Fibroblast of skin of scalp (primary cell): ENCODE measurements around the gene CYP1A2.
"Not testable (repeated sequence)": the region's sequence is repeated elsewhere in the genome, so short reads cannot be mapped to it uniquely, and the experiment has no call there.

Source experiments
- DNase-seq: peaks from one replicate; pipeline ENCODE4 v3.0.0-alpha.2; 2013

Gene CYP1A2

DNA sequence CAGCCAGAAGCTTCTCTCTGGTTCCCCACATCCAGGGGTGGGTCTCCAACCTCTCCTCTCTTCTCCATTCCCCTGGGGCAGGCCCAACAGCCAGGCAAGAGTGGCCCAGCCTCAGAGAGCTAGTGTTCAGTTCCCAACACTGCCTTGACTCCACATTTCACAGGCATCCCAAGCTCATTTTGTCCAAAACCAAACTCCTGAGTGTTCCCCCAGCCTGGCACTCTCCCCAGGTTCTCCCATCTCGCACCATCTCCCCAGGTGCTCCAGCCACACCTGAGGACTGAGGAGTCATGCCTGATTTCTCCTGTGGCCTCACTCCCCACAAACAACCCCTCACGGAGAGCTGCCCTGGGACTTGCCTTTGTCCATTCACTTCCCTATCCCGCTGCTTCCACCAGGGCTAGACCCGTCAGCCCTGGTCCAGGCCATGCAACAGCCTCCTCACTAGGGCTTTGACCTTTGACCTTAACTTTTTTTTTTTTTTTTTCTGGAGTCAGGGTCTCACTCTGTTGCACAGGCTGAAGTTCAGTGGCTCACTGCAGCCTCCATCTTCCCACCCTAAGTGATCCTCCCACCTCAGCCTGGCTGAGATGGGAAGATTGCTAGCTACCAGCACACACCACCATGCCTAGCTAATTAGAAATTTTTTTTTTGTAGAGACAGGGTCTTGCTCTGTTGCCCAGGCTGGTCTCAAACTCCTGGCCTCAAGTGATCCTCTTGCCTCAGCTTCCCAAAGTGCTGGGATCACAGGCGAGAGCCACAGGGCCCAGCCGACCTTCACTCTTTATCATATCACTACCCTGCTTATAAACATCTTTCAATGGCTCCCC lies 29.3 kb downstream of the CYP1A2 start:
- DNase-seq = no peak

DNA sequence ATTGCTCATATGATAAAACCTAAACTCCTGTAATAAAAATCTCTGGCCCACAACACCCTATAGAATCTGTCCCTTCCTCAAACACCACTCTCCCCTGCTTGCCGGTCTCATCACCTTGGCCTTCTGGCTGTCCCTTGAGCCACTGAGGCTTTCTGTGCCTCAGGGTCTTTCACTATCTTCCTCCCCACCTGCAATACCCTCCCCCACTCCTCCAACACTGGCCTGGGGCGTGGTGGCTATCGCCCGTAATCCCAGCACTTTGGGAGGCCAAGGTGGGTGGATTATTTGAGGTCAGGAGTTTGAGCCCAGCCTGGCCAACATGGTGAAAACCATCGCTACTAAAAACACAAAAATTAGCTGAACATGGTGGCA lies 29.9 kb downstream of the CYP1A2 start:
- DNase-seq = no peak

DNA sequence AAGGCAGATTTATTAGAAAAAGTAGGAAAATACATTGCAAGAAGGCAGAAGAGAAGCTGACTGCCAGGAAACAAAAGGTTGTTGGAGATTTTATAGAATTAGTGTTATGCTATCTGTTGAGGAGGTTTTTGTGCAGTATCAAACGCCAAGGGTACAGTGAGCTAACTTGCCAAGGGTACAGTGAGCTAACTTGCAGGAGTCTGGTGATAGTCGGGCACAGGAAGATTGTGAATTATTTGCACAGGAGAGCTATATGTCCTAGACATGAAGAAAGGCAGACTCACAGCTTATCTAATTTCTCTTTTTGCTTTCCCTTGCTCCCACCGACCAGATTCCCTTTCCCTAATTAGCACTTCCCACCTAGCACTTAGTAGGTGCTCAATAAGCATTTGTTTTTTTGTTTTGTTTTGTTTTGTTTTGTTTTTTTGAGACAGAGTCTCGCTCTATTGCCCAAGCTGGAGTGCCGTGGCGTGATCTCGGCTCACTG lies 30.6 kb downstream of the CYP1A2 start:
- no peak for DNase-seq

DNA sequence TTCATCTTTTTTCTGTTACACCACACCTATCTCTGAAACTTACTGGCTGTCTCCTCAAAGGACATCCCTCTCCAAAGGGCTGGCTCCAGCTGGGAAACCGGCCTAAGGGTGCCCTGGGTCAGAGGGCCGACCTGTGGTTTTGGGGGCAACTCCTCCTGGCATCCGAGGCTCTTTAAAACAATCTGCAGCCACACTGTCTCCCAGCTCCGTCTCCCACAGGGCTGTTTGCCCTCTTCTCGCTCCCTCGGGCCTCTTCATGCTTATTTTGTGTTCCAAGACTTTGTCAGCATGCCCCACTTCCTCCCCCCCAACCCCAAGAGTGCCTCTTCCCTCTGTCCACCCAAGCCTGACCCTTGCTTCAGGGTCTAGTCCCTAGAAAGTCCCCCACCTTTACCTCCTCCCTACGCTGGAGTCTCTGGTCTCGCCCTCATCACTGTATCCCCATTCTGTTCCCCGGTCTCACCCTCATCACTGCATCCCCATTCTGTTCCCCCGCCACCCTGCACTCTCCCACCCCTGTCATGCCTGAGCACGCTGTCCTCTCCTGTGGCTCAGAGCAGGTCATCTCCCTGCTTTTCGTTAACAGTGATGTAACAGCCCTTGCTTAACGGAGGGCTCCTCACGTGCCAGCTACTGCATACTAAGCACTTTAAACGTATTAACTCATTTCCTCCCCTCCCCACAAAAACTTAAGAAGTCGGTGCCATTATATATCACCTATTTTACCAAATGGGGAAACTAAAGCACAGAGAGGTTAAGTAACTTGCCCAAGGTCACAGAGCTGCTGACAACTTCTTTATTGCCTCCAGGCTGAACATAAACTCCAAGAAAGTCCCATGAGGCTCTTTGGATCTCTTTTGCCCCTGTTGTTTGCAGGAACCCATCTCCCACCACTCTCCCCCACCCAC lies 32.1 kb downstream of the CYP1A2 start:
- DNase-seq = peak; percentile 17

DNA sequence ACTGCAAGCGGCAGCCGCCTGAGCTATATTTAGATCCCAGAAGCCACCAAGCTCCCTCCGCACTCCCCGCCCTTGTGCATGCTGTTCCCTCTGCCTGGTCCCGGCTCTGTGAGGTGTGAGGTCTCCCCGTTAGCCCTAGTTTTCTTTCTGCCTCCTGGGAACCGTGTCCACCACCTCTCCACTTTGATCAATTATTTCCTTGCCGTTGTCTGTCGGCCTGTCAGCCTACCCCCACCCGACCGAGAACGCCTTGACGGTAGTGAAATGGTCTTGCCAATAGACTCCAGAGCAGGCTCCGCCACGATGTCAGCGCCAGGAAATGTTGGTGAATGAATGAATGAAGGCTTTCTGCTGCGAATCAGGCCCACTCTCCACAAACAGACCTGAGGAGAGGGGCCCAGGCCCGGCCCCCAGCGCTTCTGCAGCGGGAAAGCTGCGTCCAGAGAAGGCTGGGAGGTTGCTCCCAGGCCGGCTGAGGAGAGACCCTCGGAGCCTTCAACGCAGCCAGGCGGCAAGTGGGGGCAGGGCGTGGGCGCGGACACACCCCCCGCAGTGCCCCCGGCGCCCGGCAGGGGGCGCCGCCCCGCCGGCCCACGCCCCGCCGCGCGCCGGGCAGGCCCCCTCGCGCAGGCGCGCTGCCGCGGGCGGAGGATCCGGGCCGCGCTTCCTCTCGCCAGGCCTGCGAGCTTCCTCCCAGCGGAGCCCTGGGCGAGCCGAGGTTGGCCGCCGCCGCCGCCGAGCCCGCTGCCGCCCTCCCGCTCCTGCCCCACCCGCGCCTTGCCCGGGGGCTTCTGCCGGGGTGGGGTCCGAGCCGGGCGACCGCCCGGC lies 33.0 kb downstream of the CYP1A2 start, which contains the start of gene CSK:
TSS of gene CSK (plus strand) at position 650 of the 828 bp plus-strand sequence. CDS start 16,218 bp downstream, outside the sequence.
- peak; percentile 78 for DNase-seq

DNA sequence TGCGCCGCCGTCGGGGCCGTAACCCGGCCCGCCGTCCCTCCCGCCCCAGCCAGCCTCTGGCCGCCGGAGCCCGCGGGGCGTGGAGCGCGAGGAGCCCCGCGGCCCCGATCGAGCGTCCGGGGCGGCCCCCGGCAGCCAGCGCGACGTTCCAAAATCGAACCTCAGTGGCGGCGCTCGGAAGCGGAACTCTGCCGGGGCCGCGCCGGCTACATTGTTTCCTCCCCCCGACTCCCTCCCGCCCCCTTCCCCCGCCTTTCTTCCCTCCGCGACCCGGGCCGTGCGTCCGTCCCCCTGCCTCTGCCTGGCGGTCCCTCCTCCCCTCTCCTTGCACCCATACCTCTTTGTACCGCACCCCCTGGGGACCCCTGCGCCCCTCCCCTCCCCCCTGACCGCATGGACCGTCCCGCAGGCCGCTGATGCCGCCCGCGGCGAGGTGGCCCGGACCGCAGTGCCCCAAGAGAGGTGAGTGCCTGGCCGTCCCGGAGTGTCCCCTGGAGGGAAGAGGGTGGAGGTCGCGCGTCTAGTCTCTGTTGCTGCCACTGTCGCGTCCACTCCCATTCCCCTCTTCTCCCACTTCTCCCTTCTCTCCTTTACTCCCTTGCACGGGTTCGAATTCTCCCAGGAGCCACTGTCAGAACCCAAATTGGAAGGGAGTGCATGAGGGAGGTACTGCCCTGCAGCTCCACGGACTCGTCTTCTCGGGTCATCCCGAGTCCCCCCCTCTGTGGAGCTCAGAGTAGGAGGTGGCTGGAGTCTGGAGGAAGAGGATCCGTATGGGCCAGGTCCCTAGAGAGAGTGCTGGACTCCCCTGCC lies 33.8 kb downstream of the CYP1A2 start:
- peak; percentile 11 for DNase-seq

DNA sequence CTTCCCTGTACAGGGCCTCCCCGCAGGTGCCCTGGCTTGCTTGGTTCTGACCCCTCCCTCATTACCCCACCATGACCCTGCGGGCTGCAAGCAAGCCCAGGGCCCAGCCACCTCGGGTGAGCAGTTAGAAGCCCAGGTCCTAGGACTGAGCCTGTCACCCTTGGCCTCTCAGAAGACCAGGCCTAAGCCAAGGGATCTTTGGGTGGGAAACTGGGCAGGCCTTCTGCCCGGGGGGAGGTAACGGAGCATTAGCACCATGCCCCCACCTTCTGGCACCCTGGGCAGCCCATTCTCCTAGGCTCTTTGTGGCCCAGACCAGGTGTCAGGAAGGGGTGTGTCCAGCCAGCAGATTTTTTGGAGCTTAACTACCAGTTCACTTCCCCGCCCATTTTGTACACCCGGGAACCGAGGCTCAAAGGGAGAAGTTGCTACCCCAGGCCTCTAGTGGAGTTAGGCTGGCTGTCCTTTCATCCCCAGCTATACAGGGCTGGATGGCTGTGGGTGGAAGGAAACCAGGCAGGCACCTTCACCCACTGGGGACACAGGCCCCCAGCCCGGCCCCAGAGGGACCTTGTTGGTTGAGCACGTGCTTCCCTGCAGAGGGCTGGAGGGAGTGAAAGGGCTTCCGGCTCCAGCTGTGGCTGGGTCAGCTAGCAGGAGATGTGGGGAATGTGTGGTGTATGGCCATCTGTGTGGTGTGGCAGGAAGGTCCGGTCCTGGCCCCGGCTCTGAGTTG lies 34.6 kb downstream of the CYP1A2 start:
- peak; percentile 11 for DNase-seq

DNA sequence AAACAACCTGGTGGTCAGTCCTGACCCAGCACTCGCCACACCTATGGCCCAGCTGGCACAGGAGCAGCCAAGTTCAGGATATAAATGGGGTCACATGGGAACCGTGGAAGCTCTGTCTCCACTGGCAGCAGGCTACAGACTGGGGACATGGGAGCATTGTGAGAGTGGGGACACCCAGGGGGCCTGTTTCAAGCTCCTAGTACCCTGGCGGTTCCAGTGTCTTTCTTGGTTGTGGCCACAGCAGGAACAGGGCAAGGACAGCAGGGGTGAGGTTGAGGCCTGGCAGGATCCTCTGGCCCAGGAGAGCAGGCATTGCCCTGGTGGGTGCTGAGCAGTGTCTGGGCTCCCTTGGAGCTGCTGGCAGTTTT lies 35.1 kb downstream of the CYP1A2 start:
- no peak for DNase-seq

DNA sequence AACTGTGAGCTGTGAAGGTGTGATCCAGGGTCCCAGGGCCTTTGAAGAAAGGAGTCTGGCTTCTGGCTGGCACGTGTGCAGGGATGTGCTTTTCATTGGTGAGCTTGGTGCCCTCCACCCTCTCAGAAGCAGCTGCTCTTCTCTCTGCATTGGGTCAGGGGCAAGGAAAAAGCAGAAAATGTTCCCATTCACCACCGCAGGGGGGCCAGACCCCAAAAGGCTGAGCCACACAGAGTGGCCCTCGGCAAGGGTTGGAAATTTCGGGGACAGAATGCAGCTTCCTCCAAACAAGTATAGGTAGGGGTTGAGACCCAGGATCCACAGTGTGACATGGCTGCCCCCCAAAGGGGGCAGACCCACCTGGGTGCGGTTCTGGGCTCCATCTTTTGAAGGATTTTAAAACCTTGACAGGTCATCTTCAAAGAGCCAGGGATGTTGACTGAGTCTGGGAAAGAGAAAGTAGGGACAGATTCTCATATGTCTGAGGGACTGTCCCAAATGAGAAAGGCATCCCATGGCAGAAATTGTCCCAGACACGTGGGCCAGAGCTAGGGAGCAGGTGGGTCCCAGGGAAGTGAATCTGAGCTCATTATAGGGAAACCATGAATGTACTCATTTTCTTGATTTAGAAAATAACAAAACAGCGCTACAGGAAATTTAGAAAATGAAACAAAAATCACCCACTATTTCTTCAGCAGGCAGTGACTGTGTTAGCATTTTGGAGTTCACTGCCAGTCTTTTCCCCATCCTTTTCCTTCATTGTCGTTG lies 36.0 kb downstream of the CYP1A2 start:
- no peak for DNase-seq

DNA sequence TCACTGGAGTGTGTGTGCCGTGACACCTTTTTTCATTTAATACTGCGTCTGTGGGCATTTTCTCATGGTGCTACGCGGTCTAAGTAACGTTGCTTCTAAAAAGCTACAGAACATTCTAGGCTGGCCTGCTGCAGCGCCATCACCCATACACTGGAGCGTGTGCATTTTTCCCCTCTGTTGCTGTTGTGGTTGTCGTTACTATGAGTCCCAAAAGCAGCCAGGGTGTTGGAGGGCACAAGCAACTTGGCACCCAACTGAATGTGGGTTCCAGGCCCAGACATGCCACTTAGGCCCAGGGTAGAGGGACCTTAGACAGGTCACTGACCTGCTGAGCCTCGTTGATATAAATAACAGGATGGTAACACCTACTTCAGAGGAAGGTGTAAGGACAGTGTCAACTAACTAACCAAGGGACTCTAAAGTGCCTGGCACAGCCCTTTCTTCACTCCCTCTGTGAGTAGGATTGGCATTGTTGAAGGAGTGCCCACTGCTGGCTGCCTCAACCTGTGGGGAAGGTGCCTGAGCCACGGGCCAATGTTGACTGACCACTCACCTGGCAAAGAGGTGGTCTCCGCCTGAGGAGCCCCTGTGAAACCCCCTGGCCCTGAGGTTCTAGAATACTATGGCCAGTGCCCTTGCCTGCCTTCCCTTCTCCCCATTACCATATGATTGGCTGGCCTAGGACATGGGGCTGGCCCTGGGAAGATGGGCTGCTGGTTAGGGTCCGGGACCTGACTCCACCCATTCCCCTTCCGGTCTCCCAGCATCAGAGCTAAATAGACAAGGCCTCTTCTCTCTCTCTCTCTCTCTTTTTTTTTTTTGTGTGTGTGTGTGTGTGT lies 36.8 kb downstream of the CYP1A2 start:
- DNase-seq = no peak

DNA sequence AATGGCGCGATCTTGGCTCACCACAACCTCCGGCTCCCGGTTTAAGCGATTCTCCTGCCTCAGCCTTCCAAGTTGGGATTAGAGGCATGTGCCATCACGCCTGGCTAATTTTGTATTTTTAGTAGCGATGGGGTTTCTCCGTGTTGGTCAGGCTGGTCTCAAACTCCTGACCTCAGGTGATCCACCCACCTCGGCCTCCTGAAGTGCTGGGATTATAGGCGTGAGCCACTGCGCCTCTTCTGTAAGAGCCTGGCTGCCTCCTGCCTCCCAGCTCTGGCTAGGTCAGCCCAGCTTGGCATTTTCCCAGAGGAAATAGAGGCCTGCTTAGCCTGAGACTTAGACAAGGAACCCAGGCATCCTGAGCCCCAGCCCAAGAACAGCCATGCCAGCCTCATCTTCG lies 37.4 kb downstream of the CYP1A2 start:
- DNase-seq = not testable (repeated sequence)

DNA sequence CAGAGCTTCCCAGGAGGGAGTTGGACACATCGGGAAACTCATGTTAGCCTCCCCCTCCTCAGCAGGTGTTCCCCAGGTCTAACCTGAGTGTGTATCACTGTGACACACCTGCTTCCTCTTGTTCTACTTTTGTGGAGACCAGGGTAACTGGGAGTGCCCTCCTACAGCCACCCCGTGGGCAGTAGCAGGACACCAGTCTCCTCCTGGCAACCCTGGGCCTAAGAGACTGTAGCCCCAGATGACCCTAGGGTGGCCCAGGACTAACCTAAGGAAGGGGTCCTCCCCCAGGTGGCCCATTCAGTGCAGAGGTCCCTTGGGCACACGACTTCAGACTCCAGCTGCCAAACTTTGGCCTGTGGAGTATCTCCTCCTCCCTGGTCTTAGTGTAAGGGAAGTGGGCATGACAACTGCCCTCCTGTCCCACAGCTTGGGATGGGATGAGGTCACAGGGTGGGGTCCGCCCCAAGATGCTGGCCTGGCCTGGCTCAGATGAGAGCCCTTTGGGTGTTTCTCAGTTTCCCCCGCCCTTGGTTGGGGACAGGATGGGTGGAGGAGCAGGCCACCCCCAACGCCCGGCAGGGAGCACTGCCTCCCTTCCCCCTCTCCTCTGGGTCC lies 38.0 kb downstream of the CYP1A2 start:
- DNase-seq = no peak

DNA sequence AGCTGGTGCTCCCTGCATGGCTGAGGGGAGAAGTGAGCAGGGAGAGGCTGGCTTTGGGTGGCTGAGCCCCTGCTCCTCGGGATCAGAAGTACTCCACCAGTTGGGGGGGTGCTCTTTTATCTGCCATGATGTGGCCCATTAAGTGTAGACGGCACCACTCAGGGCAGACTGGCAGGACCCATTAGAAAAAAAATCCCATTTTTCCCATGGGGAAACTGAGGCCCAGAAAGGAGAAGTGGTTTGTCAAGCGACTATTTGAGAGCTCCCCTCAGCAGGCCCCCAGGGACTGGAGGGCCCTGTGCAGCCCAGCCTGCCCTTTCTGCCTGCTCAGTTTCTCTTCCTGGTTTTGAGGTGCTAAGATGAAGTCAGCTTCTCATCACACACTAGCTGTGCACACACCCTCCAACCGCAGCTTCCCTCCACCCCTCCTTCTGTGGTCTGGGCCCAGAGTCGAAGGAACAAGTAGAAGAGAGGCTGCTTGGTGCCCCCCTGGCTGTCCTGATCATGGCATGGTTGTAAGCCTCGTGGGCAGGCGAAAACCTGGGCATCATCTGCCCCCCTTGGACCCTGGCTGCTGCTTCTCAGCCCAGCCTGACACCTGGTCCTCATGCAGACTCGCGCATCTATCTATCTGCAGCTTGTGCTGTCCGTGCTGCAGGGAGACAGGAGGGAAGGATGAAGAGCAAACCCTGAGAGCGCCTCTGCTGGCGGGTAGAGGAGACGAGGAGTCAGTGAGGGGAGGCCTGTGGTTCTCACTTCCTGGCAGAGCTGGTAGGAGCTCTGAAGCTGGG lies 38.8 kb downstream of the CYP1A2 start:
- peak; percentile 70 for DNase-seq

DNA sequence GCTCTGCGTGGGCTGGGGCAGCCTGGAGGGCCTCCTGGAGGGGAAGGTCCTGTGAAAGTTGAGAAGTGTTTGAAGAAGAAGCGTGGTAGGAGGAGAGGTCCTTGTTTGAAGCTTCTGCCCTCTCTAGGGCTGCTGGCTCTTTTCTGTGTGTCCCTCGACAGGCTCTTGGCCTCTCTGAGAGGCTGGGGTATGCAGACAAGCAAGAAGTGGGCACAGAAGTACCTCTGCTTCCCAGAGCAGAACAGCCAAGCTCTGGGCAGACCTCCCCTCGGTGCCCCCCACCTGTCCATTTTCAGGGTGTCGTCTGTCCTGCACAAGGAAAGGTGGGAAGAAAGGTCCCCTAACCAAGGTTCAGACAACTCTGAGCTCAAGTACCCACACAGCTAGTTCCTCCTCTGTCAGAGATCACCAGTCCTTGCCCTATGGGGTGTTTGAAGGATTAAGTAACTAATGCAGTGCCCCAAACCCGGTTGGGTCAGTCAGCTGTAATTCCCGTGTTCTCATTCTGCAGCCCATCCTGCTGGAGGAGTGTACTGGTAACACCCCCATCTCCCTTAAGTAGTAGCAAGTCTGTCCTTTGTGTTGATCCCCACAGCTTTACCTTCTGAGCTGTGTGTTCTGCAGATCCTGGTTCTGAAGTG lies 39.5 kb downstream of the CYP1A2 start:
- DNase-seq = no peak

DNA sequence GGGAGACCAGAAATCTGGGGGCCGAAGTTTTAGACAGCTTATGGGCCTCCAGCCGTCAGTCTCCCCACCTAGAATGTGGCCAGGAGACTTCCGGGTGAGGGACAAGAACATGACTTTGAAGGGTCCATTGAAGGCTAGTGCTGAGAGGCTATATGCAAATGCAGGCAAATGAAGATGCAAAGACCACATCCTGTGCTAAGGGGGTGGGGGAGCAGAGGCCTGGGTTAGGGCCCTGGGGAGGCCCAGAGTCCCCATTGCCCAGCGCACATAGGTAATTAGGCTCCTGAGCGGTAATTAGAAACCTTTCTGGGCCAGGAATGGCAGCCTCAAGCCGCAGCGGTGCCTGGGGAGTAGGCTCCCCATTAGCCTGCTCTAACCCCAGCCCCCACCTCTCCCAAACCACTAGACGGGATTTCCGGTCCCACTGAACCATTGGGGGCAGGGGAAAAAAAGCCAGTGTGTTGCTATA lies 40.1 kb downstream of the CYP1A2 start:
- no peak for DNase-seq

DNA sequence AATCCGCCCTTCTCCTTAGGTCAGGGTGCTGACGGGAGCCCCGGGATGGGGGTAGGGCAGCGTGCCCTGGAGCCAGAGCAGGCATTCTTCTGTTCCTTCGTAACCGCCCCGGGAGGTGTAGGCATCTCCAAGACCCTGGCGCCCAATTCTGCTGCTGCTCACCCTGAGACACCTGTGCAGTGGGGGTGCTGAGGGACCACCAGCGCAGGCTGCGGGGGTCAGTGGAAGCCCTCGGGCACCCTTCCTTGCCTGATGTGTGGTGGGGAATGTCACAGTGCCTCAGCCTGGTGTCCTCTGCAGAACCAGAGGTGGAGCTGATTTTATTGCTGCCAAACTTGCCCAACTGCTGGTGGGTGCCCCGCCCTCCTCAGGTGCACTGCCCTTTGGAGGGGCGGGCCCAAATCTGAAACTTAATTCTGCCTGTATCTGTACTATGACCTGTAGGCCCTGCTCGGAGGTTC lies 40.6 kb downstream of the CYP1A2 start:
- DNase-seq = no peak

DNA sequence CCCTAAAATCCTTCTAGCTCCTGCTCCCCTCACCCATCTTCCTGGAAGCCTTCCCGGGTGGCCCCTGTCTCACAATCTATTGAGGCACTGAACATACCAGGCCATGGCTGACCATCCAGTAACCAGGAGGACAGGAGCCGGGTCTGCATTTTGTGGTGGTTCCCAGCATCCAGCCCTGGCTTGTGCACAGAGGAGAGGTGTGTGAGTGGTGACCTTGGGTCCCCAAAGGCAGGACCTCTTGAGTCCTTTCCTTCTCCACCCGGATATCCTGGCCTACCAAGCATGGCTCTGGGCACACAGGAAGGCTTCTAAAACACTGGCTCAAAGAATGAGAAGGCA lies 41.1 kb downstream of the CYP1A2 start:
- DNase-seq = no peak
